Uterus (tissue), 2 donors: Measurements from ENCODE around the gene SERPINB8.

Source experiments
- POLR2A ChIP-seq, 2 donors: fragments of 450-650 bp; IDR thresholded peaks; one replicate each; pipeline ENCODE4 v1.6.1; 2016; ENCODE audit warnings: antibody characterized with exemption in 2 of 2, mild to moderate bottlenecking in 1 of 2, moderate library complexity in 1 of 2
- TF ChIP-seq, protein P1 (sequence below), 4 experiments: fragments of 200-600 bp in 2 of 4; fragments of 450-650 bp in 2 of 4; sonication (generic) in 2 of 4; IDR thresholded peaks; one replicate each; pipeline ENCODE4 v1.5.1; 2016 to 2019; ENCODE audit warnings: antibody characterized with exemption in 4 of 4, mild to moderate bottlenecking in 2 of 4, moderate library complexity in 1 of 4

DNA sequence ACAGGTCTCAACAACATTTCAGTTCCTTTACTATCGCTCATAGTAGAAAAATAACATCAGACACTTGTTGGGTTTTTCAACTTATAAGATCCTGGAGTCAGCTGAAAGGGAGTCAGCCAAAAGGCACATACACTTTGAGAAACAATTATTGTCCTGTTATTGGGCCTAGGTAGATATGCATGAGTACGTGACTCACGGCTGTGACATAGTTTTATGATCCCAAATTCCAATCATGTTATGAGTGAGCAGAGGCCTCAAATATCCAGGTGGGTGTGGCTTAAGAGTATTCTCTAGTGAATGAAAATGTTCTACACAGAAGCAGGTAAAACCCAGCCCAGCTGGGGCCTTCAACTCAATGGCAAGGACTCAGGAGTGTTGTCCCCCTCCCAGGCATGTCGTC is 27.2 kb downstream of the SERPINB8 start:
- TF ChIP-seq, protein P1, sequence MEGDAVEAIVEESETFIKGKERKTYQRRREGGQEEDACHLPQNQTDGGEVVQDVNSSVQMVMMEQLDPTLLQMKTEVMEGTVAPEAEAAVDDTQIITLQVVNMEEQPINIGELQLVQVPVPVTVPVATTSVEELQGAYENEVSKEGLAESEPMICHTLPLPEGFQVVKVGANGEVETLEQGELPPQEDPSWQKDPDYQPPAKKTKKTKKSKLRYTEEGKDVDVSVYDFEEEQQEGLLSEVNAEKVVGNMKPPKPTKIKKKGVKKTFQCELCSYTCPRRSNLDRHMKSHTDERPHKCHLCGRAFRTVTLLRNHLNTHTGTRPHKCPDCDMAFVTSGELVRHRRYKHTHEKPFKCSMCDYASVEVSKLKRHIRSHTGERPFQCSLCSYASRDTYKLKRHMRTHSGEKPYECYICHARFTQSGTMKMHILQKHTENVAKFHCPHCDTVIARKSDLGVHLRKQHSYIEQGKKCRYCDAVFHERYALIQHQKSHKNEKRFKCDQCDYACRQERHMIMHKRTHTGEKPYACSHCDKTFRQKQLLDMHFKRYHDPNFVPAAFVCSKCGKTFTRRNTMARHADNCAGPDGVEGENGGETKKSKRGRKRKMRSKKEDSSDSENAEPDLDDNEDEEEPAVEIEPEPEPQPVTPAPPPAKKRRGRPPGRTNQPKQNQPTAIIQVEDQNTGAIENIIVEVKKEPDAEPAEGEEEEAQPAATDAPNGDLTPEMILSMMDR (IDR thresholded peaks at IDR 0.05): no peak
- TF ChIP-seq POLR2A (IDR thresholded peaks at IDR 0.05): no peak
